Fibroblast of the conjunctiva (primary cell): ENCODE measurements around the gene EEFSEC.

Experiments
- DNase-seq: peaks from one replicate; pipeline ENCODE4 v3.0.0-alpha.2; 2010; ENCODE audit warnings: low read depth

The EEFSEC gene

DNA sequence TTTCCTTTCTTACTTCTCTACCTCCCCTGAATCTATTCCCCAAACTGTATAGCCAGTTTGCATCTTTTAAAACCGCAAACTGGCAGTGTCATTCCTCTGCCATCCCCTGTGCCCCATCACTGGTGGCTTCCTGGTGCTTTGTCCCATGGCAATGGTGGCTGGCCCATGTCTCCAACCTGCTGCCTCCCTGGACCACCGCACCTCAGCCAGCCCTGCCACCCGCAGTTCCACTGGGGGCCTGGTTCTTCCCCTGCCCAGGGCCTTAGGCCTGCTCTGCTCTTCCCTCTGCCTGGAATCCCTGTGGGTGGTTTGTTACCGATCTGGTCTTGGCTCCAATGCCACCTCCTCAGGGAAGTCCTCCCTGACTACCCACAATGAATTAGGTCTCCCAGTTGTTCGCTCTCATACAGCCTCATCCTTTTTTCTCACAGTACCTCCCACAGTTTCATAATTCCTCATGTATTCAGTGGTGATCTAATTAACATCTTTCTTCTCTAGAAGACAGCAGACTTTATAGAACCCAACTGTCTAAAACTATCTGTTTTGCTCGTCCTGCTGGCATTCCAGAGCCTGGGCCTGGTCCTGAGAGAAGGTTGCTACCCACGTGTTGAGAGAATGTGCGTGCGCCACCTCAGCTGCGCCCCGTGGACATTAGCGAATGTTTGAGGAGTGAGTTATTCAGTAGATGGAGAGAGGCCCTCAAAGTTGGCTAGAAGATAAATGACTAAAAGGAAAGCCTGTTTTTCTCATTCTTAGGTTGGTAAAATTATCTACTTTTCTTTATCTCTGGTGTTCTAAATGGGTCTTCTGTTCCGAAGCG lies 183.3 kb downstream of the EEFSEC start:
- DNase-seq = no peak

DNA sequence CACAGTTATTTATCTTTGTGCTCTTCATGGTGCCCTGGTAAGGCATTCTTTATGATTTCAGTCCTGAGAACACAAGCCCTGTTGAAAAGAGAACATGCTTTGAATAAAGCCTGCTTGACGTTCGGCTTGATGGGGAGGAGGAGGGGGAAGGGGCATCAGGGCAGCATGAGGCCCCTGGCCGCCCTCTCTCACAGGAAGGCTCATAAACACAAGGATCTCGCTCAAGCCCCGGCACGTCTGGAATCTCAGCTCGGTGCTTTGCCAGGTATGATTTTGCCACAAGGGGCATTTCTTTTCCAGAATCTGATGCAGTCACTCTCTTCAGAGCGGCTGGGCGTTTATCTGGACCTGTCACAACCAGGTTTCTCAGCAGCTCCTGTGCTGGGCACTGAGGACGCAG lies 184.0 kb downstream of the EEFSEC start:
- no peak for DNase-seq

DNA sequence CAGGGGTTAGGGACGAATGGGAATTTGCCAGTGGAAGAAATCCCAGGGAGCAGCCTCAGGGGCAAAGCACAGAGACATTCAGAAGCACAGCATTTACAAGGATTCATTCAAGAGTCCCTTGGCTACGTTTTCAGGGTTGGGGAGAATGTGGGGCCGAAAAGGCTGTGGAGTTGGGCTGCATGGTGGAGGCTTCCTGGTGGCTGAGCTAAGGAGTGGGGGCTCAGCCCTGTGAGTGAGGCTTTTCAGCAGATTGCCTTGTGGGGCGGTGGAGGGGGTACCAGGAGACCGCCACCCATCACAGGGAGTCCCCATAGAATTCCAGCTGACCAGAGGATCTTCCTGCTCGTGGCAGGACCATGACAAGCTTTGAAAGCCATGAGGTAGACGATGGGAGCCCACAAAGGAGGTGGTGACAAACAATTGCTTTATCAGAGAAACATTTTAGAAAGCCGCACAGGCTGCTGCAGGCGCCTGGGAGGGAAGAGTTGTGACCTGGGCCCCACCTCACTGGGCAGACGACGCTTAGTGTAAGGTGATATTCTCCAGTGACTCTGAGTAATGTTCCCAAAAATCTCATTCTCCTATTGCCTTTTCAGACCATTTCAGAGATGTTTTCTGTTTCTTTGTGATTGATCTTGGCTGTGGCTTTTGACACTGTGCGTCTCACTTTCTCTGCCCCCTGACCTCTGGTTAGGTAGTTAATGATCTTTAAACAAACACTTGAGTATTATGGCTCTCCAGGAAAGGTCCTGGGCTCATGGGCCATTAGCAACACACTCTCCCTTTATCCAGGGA lies 185.5 kb downstream of the EEFSEC start:
- DNase-seq = no peak

DNA sequence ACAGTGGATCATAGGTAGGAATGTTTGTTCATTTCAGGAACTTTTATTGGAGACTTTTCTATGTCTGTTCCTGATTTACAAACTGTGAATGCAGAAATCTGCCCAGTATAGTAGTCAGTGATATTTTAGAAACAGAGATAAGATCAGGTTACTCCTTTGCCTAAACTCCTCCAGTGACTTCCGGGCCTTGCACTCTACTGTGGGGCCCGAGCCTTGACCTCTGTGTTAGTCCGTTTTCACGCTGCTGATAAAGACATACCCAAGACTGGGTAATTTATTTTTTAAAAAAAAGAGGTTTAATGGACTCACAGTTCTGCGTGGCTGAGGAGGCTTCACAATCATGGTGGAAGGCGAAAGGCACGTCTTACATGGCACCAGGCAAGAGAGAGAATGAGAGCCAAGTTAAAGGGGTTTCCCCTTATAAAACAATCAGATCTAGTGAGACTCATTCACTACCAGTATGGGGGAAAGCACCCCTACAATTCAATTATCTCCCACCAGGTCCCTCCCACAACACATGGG lies 186.3 kb downstream of the EEFSEC start:
- DNase-seq = no peak

DNA sequence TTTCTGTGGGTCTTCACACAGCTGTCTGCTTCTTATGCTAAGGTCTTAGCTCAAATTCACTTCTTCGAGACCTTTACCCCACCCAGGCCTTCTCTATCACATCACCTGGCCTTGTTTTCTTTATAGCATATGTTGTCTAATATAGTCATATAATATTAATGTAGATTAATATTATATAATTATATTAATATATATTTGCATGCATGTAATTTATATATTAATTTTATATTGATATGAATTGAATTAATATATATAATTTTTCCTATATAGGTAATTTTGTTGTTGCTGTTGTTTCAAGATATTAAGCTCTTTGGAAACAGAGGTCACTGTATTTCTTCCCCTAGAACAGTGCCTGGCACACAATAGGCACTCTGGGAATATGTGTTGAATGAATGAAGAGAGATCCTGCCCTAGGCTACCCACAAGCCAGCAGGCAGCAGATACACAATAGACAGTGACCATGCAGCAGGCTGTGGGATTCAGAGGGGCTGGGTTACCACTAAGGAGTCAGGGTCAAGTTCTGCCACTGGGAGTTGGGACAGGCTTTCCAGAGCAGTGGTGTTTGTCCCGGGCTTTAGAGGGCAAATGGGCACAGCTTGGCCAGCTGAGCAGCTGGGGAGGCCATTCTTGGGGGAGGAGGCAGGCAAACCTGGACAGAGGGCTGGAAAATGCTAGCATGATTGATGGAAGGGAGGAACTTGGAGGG lies 187.1 kb downstream of the EEFSEC start:
- DNase-seq = no peak

DNA sequence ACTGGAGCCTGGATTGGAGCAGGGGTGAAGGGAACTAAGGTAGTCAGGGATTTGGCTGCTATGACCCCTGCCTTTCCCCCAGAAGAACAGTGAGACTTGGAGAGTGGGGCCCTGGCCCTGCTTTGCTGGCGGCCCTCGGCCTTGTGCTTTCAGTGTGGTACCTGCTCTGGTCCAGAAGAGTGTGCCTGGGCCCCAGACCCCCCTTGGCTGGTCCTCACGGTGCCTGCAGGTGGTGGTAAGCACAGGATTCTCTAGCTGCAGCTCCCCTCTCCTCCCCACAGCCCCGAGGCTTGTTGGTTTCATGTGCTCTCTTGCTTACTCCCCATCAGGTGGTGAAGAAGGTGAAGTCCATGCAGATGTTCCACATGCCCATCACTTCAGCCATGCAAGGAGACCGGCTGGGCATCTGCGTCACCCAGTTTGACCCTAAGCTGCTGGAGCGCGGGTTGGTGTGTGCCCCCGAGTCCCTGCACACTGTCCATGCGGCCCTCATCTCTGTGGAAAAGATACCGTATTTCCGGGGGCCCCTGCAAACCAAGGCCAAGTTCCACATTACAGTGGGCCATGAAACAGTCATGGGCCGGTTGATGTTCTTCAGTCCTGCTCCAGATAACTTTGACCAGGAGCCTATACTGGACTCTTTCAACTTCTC lies 187.7 kb downstream of the EEFSEC start:
- no peak for DNase-seq

DNA sequence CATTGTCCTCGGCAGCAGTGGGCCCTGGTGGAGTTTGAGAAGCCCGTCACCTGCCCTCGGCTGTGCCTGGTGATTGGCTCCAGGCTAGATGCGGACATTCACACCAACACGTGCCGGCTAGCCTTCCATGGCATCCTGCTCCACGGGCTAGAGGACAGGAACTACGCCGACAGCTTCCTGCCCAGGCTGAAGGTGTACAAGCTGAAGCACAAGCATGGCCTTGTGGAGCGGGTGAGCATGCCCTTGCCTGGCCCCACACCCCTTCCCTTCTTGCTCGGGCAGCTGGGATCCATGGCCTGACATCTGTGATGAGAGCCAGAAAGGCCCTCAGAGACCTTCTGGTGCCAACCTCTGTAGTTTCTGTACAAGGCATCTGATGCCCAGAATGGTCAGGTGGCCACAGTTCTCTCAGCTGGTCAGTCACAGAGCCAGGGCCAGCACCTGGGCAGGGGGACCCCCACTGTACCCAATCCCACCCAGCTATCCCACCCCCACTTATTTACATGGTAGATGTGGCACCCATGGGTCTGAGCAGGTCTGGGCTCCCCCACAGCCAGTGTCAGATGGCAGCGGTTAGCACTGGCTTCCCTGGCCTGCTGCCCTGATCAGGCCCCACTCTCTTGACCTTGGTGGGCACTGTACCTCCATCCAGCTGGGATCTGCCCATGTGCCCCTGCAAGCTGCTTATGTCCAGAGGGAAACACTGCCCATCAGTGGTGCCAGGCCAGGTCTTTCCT lies 188.5 kb downstream of the EEFSEC start:
- no peak for DNase-seq

DNA sequence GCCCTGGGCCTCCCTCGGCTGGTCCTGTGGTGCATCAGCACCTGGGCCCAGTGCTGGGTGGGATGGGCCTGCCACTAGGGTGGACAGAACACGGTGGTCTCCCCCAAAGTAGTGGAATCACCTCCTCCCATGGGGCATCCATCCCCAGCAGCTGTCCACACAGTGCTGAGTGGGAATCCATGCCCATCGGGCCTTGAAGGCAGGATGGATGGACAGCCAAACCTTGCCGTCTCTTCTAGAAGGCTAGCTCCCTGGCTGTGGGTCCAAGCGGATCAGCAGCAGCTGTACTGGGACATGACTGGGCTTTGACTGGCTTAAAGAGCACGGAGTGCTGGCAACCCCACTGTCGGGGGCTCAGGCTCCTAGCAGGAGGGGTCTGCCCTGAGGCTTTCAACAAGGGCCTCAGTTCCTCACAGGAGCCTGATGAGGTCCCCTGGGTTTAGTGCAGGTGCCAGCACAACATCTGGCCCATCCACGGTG lies 189.5 kb downstream of the EEFSEC start:
- no peak for DNase-seq

DNA sequence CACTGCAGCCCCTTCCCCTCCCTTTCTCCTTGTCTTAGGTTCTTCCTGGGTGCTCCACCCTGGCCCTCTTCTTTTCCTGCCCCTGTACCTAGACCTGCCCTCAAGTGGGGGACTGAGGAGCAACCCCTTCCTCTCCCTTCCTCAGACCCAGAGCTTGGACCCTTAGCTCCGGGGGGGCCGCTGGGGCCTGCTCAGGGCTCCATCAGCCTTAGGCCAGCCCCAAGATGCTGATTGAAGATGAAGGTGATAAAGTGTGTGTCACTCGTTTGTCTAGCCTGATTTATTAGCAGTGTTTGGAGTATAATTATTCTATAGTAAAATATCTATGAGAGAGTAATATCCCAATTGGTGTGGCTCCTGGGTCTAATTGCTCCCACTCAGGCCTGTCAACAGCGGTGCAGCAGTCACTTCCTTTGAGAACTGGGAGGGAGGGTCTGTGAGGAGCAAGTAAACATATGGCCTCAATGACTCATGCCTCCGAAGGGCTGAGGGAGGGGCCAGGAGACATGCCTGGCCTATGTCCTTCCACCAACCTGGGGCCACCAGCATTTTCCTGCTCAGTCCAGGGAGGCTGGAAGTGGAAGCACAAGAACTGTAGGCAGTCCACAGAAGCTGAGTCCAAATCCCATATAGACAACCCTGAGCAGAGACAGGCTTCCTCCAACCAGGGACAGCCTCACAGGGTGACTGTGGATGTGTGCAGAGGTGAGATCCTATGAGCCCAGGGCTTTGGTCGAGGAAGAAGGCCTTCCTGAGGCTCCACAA lies 190.2 kb downstream of the EEFSEC start:
- DNase-seq = no peak

DNA sequence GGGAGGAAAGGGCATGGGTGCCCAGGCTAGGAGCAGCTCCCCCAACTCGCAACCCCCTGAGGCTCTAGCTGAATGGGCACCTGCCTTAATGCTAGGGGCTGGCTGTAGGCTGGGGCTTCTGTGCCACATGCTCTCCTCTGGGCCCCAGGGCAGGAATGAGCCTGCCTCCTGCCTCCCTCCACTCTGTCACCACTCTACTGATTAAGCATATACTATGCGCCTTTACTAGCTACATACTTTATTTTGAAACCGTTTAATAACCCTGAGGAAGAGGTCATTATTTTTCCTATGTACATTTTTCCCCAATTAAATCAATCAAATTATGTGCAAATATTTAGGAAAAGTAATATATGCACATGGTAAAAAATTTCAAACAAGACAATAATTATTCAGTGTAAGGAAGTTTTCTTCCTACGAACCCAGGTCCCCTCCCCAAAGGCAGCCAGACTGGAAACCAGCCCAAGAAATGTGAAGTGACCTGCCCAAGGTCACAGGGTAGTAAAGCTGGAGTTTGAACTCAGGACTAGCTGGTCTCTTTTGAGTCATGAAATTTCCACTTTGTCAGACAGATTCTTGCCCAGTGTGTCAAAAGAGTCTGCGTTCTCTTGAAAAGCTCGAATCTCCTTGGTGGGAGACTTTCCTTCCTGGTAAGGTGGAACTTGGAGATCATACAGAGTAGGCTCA lies 190.9 kb downstream of the EEFSEC start:
- DNase-seq = no peak

DNA sequence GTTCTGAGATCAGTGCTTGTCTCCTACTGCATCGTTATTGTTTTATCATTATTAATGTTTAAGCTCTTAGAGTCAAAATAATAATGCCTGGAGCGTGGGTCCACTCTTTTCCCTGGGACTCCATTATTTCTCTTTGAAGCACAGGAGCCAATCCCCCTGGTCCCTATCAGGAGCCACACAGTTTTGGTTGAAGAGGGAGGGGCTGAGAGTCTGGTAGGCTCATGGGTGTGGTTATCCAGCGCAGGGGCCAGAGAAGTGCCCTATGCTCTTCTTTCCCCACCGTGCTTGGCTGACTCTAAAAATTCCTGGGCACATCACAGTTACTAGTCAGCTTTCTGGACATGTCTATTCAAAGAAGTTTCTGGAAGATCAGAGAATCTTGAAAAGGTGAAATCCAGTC lies 191.9 kb downstream of the EEFSEC start:
- DNase-seq = no peak

DNA sequence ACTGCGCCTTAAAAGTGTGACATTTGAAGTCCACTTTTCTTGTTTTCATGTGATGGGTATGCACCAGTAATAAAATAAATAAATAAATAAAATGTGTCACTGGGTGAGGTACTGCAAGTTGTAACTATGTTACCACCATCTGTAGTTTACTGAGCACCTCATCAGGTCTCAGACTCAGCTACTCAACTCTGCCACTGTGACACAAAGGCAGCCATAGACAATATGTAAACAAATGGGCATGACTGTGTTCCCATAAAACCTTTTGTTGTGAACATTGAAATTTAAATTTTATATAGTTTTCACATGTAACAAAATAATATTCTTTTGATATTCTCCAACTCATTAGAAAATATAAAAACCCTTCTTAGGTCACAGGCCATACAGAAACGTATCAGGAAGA lies 193.3 kb downstream of the EEFSEC start:
- DNase-seq = no peak

DNA sequence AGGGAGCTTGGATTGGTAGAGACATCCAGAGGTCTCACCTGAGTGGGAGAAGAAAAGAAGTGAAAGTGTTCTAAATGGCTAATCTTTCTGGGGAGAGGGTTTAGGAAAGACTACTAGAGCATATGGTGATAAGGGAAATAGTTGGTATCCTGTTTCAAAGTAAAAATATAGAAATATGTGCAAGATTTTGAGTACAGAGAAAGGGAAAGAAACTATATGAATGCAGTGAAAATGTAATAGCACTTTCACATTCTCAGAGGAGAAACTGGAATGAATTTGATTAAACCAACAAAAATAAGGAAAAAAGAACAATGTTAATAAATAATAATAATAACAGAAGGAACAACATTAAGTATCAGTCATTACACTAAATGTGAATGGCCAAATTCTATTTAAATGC lies 194.0 kb downstream of the EEFSEC start:
- DNase-seq = no peak

DNA sequence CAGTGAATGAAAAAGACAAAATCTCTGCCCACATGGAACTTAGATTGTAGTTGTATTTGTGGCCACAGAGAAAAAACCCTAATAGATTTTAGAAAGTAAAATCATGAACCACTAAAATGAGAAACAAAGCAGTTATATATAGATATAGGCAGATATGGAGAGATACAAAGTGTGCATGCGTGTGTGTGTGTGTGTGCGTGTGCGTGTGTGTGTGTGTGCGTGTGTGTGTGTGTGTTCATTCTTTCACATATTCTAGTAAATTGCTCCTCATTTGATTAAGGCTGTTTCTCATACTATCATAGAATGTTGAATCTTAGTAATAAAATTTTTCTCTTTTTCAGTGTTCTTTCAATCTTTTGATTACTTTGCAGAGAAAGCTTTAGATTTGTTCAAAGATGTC lies 194.8 kb downstream of the EEFSEC start:
- DNase-seq = no peak

DNA sequence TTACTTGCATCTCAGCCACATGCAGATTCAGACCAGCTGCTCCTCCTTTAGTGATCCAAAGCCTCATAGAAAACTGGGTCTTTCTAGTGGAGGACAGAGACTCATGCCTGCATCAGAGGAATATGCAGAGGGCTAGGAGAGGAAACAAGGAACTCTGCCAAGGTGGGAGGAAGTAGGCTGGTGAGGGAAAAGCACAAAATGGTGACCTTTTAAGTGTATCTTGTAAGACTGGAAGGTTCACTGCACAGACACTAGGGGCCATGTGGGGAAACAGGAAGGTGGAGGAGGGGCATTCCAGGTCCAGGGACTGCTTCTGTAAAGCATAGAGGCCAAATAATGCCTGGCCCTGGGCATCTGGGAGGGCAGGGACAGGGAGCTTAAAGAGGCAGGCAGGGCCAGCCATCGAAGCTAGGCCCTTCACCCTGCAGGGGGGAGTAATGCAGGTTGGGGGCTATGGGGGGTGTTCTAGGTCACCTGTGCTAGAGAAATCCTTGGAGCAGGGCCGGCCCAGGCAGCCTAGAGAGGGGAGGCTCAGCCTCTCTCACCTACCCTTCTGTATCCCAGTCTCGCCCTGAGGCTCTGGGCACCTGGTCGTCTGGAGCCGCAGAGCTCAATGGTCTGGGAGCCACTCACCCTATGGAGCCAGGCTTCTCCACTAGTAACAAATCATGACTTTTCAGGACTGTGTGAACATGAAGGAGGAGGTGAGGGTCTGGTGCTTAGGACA lies 195.7 kb downstream of the EEFSEC start:
- DNase-seq = no peak

DNA sequence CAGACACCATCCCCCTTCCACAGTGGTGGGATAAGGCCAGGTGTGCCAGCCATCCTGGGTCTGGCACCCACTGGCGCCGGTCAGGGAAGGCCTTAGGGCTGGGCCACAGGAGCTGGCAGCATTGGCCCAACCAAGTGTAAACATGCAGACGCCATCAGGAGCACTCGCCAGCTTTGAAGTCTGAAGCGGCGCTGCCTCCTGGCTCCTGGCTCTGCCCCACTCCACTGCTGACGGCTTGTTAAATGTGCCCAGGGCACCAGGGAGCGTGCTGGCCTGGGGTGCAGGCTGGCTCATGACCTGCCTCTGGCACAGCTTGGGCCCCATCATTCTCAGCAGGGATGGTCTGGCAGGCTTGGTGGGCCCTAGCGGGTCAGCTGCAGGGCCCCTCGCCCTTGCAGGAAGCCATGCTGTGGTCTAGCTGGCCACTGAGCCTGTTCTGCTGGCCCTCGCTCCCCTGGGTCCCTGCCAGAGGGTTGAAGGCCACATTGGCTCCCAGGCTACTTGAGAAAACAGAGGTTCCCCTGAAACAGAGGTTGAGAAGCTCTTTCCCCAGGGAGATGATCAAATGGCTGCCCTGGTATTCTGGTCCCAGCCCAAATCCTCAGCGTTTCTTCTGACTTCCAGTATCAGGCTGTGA lies 196.8 kb downstream of the EEFSEC start:
- no peak for DNase-seq

DNA sequence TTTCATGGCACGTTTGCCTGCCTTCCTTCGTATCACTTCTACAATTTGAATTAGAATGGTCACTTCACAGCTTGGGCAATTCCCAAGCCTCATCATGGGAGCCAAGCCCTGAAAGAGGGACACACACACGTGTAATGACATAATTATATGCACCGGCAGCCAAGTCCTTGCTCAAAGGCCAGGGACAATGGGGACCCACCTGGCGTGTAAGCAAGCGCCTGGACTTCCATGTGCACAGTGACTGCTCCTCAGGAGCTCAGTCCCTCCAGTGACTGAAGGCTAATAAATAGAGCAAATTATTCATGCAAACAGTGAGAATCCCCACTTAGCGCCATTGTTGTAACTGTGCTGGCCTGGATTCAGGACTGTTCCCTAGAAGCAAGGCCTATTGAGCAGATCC lies 198.3 kb downstream of the EEFSEC start:
- DNase-seq = no peak

DNA sequence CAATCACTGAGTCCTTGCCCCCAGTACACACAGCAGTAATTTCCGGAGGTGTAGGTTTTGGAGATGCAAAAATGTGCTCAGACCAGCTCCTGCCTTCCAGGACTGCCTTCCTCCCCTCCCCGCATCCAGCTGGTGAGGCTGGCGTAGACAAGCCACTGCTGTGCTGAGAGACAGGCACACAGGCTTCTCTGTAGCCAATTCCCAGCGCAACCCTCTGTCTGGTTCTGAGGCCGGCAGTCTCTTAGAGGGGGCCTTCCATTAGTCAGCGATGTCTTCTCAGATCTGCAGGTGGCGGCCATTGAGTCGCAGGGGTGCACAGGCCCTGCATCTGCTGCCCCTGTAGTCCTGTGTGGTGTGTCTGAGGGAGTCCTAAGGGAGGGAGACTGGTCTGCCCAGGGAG lies 199.0 kb downstream of the EEFSEC start:
- DNase-seq = no peak
